GM12801 (cell line): ENCODE results near the gene RPS3.

Source experiments
- TF ChIP-seq, protein P1 (sequence below): IDR thresholded peaks from one replicate; pipeline ENCODE4 v1.5.1; 2011; ENCODE audit warnings: control low read depth; ENCODE audit not compliant: insufficient read length; ENCODE audit errors: extremely low read depth

Gene RPS3

GRCh38 chr11:75400146-75400865 lies 988 bp downstream of the RPS3 start:
- TF ChIP-seq, protein P1, sequence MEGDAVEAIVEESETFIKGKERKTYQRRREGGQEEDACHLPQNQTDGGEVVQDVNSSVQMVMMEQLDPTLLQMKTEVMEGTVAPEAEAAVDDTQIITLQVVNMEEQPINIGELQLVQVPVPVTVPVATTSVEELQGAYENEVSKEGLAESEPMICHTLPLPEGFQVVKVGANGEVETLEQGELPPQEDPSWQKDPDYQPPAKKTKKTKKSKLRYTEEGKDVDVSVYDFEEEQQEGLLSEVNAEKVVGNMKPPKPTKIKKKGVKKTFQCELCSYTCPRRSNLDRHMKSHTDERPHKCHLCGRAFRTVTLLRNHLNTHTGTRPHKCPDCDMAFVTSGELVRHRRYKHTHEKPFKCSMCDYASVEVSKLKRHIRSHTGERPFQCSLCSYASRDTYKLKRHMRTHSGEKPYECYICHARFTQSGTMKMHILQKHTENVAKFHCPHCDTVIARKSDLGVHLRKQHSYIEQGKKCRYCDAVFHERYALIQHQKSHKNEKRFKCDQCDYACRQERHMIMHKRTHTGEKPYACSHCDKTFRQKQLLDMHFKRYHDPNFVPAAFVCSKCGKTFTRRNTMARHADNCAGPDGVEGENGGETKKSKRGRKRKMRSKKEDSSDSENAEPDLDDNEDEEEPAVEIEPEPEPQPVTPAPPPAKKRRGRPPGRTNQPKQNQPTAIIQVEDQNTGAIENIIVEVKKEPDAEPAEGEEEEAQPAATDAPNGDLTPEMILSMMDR: no peak

GRCh38 chr11:75402002-75402773 lies 2.9 kb downstream of the RPS3 start:
- TF ChIP-seq, protein P1: no peak

DNA sequence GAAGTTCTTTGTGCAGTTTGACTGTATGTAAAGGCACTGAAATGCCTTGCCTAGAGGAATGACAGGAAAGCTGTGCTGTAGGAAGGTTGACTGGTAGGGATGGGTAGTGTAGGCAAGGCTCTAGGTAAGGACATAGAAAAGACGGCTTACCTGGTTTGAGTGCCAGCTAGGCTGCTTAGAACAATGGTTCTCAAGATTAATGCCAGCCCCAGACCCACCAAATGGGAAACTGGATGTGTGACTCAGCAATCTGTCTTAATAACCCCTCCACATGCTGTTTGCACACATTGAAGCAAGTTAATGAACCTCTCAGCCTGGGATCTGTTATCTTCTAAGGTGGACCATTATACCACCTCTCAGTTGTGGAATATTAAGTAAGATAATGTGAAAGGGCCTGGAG lies 3.7 kb downstream of the RPS3 start:
- TF ChIP-seq, protein P1: no peak

- TF ChIP-seq, protein P1: no peak
Observed at GRCh38 chr11:75403983-75404658, 4.8 kb downstream of the RPS3 start.

DNA sequence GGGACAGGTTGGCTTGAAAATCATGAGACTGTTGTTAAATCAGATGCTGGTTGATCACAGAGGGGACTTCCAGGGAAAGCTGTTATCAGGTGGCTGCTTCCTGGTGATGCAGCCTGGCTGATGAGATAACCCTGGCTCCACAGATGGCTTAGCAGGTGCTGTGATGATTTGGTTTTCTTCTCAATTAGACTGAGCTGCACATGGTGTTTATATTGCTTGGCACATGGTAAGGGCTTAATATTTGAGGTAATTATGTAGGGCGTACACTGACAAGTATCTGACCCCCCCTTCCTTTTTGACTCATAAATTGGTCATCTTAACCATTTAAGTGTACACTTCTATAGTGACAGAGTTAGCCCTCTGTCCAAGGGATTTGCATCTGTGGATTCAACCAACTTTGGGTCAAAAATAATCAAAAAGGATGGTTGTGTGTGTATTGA lies 7.0 kb downstream of the RPS3 start:
- TF ChIP-seq, protein P1: no peak

DNA sequence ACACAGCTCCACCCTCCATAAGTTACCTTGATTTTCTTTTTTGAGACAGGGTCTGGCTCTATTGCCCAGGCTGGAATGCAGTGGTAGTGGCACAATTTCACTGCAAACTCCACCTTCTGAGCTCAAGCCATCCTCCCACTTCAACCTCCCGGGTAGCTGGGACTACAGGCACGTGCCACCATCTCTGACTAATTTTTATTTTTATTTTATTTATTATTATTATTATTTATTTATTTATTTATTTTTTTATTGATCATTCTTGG lies 9.6 kb downstream of the RPS3 start:
- TF ChIP-seq, protein P1: no peak

GRCh38 chr11:75413864-75414263 lies 14.5 kb downstream of the RPS3 start:
- TF ChIP-seq, protein P1: no peak
